ENCODE data around the gene UCK2.

UCK2 gene

DNA sequence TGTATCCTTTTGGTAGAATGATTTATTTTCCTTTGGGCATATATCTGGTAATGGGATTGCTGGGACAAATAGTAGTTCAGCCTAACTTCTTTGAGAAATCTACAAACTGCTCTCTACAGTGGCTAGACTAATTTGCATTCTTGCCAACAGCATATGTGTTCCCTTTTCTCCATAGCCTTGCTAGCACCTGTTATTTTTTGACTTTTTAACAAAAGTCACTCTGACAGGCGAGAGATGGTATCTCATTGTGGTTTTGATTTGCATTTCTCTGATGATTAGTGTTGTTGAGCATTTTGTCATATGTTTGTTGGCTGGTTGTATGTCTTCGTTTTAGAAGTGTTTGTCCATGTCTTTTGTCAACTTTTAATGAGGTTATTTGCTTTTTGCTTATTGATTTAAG is 99.8 kb downstream of the UCK2 start:
- in situ Hi-C loops (cut with MboI; ENCODE audit: low sequenced_read_pairs): no loop called here

DNA sequence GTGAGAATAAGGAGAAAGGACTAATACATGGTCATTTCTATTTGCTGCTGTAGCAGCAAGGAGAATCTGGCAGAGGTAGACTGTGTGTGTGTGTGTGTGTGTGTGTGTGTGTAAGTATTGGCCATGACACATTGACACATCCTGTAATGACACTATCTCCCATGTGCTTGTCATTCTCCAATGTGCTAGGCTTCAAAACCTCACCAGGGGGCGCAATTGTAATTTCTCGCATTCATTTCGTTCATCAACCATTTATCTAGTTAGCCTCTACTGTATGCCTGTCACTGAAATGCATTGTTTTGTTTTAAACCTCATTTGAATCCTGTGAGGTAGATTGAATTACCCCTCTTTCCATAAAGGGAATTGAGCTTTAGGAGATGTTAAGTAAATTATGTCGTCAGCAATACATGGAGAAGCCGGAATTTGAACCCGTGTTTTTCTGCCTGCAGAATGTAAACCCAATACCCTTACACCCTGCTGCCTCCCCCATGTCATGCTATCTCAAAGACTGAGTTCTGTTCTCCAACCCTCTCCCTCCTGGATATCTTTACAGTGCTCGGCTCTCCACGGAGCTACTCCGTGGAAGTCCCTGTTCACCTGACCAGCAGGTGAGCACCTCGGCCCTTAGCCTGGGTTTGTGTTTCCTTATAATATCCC is 100.8 kb downstream of the UCK2 start:
- in situ Hi-C loops (cut with MboI; ENCODE audit: low sequenced_read_pairs): no loop called here

DNA sequence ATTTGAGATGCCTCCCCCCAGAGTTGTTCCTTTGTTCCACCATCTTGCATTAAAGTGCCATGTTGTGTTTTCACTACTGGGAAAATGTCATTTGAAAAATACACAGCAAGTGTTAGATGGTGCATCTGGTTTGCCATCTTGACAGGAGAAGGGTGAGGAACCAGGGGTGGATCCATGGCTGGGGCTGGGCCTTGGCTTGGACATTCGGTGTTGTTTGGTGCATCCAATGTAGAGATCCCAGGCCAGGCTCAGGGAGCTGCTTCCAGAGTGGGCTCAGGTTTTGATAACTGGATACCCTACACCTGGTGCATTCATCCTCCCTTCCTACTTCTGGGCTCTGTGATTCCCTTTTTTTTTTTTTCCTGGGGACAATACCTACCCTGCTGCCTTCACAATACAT is 103.5 kb downstream of the UCK2 start:
- in situ Hi-C loops (cut with MboI; ENCODE audit: low sequenced_read_pairs): no loop called here

DNA sequence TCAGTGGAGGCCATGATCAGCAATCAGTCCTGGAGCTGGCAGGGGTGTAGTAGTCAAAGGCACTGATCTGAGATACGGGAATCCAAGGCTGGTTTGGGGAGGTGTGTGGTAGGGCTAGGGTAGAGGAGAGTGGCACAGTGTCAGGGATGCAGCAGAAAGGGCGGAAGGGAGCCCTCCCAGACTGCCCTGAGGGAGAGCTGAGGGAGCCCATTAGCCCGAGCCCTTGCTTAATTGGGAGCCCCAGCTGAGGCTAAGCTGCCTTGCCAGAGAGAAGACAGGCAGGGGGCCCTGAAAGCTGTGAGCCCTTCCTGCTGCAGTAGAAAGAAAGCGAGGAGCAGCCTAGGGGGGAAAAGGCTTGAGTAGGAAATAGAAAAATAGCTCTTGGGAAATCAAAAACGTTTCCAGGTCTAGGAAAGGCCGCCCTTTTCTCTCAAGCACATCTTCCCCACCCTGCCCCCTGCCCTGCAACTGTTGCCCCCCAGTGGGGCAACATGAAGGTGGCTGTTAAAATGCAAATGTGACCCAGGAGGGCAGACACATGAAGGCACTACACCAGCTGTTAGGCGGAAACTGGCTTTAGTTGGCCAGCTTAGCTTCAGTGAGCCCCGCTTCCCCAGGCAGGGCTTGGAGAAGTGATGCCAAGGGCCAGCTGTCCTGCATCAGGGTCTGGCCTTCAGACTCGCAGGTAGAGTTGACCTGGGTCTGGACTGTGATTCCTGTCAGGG is 106.2 kb downstream of the UCK2 start:
- in situ Hi-C loops (cut with MboI; ENCODE audit: low sequenced_read_pairs): no loop called here

DNA sequence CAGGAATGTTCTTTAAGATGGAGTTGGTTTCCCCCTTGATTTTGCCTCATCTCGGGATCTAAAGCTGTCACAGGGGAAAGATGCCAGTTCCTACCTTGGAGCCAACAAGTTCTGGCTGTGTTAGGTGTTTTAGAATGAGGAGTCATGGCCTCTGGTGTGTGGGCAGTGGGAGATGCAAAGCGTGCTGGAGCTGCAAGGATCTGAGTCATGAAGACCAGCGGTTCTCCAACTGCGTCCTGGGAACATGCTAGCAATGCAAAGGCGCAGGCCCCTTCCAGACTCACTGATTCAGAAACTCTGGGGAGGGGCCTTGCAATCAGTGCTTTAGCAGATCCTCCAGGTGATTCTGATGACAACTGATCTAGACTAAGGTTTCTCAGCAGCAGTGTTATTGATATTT is 109.1 kb downstream of the UCK2 start:
- in situ Hi-C loops (cut with MboI; ENCODE audit: low sequenced_read_pairs): no loop called here

DNA sequence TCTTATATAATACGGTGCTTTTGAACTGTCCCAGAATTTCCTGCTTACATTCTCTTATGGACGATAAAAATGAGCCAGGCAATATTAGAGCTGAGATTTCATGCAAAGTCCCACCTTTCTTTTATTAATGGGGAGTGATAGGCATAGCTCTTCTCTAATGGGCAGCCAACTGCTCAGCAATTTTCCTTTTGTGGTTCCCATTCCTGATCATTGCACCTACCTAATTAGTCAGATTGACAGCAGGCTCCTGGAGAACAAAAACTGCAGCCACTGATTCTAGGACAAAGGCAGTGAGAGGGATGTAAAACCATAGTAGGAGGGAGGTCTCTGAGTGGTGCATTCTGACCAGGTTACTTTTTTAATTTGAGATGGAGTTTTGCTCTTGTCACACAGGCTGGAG is 110.4 kb downstream of the UCK2 start:
- in situ Hi-C loops (cut with MboI; ENCODE audit: low sequenced_read_pairs): no loop called here

DNA sequence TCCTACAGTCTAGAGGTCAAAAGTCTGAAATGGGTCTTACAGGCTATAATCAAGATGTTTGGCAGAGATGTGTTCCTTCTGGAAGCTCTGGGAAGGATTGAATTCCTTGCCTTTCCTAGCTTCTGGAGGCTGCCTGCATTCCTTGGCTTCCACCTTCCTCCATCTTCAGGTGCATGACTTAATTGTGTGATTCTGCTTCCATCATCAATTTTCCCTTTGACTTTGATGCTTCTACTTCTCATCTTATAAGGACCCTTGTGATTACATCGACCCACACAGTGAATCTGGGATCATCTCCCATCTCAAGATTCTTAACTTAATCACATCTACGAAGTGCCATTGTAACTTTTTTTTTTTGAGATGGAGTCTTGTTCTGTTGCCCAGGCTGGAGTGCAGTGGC is 111.4 kb downstream of the UCK2 start:
- in situ Hi-C loops (cut with MboI; ENCODE audit: low sequenced_read_pairs): no loop called here

DNA sequence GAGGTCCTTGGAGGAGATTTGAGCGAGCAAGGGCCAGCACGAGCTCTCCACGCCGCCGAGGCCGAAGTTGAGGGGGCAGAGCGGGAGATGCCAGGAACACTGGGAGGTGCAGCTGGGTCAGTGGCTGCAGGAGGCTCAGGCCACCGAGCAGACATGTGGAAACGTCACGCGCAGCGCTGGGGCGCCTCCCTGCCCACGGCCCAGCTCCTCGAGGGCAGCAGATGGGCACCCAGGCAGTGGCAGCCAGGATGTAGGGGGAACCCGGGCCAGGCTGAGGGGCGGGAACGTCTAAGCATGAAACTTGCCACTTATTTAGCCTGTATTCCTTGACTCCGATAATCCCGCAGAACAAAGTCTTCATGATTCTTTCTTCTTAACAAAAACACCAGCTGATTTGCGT is 114.1 kb downstream of the UCK2 start:
- in situ Hi-C loops (cut with MboI; ENCODE audit: low sequenced_read_pairs): no loop called here

DNA sequence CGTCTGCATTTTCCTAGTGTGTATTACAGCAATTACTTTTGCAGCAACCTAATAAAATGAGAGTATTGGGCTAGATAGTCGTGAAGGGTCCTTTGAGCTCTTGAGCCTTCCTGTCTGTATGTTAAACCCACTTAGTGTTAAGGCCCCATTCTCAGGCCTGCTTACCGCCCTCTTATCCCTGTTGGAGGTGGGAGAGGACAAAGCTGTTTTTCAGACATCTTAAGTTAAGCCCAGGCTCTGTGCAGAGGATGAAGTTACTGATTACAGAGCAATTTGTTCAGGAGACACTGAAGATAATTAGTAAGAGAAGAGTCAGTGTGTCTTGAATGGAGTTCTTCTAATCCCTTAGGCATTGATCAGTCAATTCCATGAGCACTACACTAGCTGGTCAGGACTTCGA is 114.6 kb downstream of the UCK2 start:
- in situ Hi-C loops (cut with MboI; ENCODE audit: low sequenced_read_pairs): no loop called here

DNA sequence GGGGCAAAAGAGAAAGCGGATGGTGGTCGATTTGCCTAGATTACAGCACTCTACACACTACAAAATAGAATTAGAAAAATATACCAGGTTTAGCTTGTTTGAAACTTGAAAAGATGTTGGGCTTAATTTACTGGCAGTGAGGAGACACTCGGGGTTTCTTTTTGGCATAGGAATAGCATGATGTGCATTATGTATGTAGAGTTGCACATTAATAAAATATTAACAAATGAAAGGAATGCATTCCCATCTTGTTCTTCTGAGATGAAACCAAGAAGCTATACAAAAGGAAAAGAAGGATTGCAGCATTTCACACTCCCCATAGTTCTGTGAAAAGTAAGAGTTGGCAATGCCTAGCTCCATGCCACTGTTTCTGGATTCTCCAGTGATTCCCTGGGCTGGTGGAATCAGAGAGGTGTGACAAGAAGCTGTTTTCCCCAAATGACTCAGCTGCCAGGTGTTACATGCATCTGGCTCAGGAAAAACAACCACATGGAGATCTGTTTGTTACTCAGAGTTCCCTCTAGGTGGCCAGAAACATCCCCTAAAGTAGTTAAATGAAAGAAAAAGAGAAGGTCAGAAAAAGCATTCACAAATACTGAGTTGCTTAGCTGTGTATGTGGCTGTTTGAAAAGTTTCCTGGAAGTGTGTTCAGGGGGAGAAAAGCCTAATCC is 115.6 kb downstream of the UCK2 start:
- in situ Hi-C loops (cut with MboI; ENCODE audit: low sequenced_read_pairs): no loop called here

DNA sequence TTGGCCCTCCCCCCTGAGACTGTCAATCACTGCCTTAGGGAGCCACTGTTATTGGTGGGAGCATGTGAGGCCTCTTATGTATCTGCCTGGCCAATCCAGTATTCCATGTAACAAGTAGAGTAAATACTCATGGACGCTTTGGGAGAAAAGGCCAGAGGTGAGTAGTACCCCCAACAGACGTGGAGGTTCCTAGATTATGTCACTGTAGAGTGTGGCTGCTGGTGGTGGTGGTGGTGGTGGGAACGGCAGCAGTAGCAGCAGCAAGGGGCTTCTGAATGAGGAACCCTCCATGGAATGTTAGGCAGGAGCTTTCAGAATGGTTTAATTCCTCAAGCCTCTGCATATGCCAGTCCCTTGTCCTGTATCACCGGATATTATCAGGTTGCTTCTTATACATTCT is 118.5 kb downstream of the UCK2 start:
- in situ Hi-C loops (cut with MboI; ENCODE audit: low sequenced_read_pairs): no loop called here

DNA sequence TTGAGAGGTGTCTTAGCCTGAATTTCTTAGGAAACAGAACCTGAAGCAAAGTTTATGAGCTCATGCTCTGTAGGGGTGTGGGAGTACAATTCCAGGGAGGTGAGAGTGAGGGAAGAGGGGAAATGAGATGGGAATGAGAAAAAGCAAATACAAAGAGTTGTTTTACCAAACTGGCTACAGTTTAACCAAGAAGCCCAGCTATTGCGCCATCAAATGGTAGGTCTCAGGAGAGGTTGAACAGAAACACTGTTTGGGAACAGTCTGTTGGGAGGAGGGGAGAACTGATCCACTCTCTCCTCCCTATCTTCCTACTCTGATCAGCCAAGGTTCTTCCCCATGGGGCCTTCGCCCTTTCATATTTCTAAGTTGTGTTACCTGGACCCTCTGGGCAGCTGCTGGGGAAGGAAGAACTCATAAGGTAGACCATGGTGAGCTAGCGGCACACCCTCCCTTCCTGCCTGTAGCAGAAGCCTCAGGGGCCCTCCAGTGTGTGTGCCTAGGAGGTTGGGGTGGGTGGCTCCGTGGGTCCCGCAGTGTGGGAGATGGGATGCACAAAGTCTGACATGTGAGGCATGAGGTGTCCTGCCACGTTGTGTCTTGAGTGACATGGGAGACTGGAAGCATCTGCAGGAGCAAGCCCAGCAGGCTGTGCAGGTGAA is 120.5 kb downstream of the UCK2 start:
- in situ Hi-C loops (cut with MboI; ENCODE audit: low sequenced_read_pairs): no loop called here

DNA sequence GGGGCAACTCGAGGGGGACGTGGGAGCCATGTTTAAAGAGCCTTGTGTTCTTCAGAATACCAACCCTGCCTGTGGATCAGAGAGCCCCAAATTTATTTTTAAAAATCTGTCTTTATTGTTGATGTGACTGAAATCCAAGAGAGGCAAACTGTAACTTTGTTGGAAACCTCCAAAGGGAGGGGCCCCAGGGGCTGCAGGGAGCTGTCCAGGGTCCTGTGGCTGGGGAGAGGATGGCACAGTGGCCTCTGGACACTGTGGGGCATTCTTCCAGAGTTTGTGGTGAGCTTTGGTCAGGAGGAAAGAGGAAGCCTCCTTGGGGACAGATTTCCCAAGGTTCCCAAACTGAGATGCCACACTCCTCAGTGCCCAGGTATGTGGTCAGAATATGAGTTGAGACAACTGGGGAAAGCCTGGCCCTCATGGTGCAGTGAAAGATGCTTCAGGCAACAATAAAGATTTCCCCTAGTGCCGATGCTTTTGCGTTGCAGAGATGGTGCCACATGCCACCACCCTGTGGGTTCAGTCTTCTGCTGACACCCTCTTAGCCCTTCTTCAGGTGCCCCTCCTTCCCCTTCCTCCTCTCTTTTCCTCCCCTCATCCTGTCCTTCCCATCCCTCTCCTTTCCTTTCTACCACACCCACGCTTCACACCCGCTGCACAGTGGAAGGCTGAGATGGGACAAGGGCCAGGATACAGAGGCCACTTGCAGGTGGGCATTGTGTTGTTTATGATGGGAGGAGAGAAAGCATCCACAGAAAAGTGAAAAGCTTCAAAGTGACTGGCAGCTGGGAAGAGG is 122.1 kb downstream of the UCK2 start:
- in situ Hi-C loops (cut with MboI; ENCODE audit: low sequenced_read_pairs): no loop called here

DNA sequence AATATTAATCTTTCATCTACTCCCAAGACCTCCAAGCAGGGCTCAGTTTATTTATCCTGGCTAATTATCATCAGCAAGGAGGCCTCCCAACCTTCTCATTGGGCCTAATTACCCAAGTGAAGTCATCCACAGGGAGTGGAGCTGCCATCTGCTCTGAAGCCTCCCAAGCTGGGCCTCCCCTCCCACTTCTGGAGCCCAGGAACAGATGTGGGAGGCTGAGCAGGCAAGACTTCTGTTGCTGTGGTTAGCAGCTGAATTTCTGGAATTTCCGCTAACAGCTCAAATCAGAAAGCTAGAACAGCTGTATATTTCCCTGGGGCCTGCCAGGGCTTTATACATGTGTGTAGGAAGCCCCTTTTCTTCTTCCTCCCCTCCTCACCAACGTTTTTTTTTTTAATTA is 127.5 kb downstream of the UCK2 start:
- in situ Hi-C loops (cut with MboI; ENCODE audit: low sequenced_read_pairs): no loop called here

DNA sequence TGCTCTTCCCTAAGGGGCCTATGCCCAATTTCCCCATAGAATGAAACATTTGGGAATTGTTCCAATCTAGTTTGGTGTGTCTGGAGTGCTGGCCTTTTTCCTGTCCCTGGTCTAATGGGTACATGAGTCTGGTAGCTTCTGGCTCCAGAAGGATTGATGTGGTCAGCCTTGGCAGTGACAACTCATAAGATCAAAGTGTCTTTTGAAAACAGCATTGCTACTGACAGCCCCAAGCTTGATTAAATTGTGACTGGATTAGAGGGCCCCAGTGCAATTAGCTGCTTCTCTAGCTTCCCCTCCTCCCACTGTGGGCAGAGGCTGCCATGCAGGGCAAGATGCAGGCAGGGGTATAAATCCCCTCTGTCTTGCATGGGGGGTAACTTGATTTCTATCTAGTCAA is 130.9 kb downstream of the UCK2 start:
- in situ Hi-C loops (cut with MboI; ENCODE audit: low sequenced_read_pairs): no loop called here

DNA sequence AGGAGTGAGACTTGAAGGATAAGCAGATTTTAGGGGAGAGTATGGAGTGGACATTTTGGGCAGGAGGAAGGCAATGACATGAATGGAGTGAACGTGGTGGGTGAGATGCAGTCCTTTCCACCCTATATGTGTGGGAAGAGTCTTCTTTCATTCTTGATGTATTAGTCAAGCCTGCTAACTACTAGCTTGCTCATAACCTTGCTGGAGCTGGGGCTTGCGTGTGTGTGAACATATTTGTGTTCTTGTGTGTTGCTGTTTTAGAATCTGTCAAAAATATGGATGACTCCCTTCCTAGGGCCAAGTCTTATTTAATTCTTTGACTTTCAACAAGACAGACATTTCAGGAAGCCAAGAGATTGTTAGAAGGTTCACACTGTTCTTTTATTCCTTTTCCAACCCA is 132.7 kb downstream of the UCK2 start:
- in situ Hi-C loops (cut with MboI; ENCODE audit: low sequenced_read_pairs): no loop called here

DNA sequence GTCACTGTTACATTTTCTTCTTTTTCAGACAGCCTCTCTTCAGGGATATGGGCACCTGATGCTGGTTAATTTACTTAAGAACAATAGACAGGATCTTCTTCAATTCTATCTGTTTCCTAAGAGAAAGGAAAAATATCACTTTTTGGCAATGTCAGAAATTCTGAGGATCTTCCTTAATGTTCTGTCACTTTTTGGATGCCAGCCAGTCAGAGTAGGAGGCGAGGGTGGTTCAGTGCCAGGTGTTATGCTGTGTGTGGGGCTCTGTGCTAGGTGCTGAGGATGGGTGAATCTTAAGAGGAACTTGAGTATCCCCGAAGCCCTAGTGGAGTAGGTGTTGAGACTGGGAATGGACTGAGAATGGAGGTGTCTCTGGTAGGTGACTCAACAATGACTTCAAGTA is 133.5 kb downstream of the UCK2 start:
- in situ Hi-C loops (cut with MboI; ENCODE audit: low sequenced_read_pairs): no loop called here

Measured in HL-60/S4 (cell line).